ENCODE results near the gene LONRF3.

DNA sequence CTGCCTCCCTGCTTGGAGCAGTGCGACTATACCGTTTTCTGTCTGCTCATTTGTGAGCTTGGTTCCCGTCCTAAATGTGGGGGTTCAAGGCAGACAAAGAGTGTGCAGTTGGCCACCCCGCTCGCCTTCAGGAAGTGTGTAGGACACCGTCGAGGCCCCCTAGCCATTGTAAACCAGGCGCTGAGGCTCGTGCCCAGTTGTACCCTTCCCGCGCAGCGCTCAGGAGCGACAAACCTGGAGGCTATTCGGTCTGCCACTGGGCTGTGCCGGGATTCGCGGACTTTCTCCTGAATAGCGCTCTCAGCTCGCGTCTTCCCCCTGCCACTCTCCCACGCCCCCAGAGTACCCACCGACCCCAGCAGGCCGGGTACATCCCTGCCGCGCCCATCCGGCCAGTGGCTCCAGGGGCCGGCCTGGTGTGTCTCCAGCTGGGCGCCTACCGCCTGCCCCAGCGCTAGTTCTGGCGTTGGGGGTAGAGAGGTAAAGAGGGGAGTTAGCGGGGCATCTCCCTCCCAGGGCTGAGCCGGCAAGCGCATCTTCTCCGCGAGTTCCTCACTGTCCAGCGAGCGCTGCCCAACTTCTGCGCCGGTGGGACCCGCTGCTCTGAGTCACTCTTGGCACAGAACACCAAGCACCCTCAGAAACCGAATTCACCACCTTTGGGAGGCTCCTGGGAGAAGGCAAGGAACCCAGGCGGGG, 880 bp upstream of the LONRF3 start:
- TF ChIP-seq EZH2 (IDR thresholded peaks at IDR 0.05; ENCODE audit: borderline replicate concordance) (no peak), EZH2phosphoT487 (IDR thresholded peaks at IDR 0.05; ENCODE audit: low read depth, severe bottlenecking, unreplicated experiment) (no peak)
- TF ChIP-seq, protein P1, sequence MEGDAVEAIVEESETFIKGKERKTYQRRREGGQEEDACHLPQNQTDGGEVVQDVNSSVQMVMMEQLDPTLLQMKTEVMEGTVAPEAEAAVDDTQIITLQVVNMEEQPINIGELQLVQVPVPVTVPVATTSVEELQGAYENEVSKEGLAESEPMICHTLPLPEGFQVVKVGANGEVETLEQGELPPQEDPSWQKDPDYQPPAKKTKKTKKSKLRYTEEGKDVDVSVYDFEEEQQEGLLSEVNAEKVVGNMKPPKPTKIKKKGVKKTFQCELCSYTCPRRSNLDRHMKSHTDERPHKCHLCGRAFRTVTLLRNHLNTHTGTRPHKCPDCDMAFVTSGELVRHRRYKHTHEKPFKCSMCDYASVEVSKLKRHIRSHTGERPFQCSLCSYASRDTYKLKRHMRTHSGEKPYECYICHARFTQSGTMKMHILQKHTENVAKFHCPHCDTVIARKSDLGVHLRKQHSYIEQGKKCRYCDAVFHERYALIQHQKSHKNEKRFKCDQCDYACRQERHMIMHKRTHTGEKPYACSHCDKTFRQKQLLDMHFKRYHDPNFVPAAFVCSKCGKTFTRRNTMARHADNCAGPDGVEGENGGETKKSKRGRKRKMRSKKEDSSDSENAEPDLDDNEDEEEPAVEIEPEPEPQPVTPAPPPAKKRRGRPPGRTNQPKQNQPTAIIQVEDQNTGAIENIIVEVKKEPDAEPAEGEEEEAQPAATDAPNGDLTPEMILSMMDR (IDR thresholded peaks at IDR 0.05; ENCODE audit: poor library complexity), result no peak
